Left ventricle myocardium inferior (tissue), 1 donor: ENCODE data around the gene SORCS3. TPM values are rescaled to one million over a fixed set of nuclear protein-coding genes. Genes with fewer than 3 reads are reported as not detected.

Experiments
- DNase-seq: peaks from one replicate; pipeline ENCODE4 v3.0.0-alpha.2; 2020
- H3K27ac ChIP-seq: fragments of 200-600 bp; replicated peaks from 2 replicates; pipeline ENCODE4 v1.8.0; 2021
- H3K27me3 ChIP-seq: fragments of 200-600 bp; 2 replicates; pipeline ENCODE4 v1.8.0; 2021; ENCODE audit warnings: low read depth
- H3K36me3 ChIP-seq: fragments of 200-600 bp; 2 replicates; pipeline ENCODE4 v1.8.0; 2021
- H3K4me1 ChIP-seq: fragments of 200-600 bp; 2 replicates; pipeline ENCODE4 v1.8.0; 2021
- H3K4me3 ChIP-seq: fragments of 200-600 bp; 2 replicates; pipeline ENCODE4 v1.8.0; 2021; ENCODE audit warnings: mild to moderate bottlenecking, moderate library complexity
- H3K9me3 ChIP-seq: fragments of 200-600 bp; replicated peaks from 2 replicates; pipeline ENCODE4 v1.8.0; 2021
- CTCF ChIP-seq: fragments of 200-600 bp; IDR thresholded peaks from 2 replicates; pipeline ENCODE4 v1.8.0; 2021; ENCODE audit warnings: antibody characterized with exemption, mild to moderate bottlenecking, borderline replicate concordance
- intact Hi-C: fragments of 100-400 bp; cut with micrococcal nuclease; formaldehyde crosslinking; loops from one replicate; pipeline ENCODE4 v1.11.0; 2022
- total RNA-seq: library from RNA; stranded (reverse); fragmentation: NEBNext Ultra II Directional; extraction: Animal tissue kit (Norgen Biotek cat#: 25700); gene quantifications from one replicate; pipeline ENCODE4 v1.2.1, GENCODE V29; 2021
- donor health status: DM: no; HTN: yes; CAD: no; lungs with severe emphysema.

The SORCS3 gene
- total RNA-seq, 1 donor from 2014 or later = 0.03 TPM

- H3K4me3 ChIP-seq = no peak overlapping the region
Observed at GRCh38 chr10:105183536-105183935, 542.4 kb downstream of the SORCS3 start.

GRCh38 chr10:105185161-105185560 lies 544.1 kb downstream of the SORCS3 start:
- no peaks in the 10 kb centered on the region for H3K27me3 ChIP-seq
- H3K4me3 ChIP-seq = no peak overlapping the region
- no peak for DNase-seq
- H3K27ac ChIP-seq = no peak overlapping the region
- intact Hi-C loops = no loop called here
- no peaks in the 10 kb centered on the region for H3K4me1 ChIP-seq
- H3K36me3 ChIP-seq = no peaks in the 10 kb centered on the region
- TF ChIP-seq CTCF = no peak
- no peaks in the 10 kb centered on the region for H3K9me3 ChIP-seq

More at GRCh38 chr10:105183536-105183935, 542.4 kb downstream of the SORCS3 start:
- Histone ChIP-seq H3K36me3 (no peaks in the 10 kb centered on the region), H3K9me3 (no peaks in the 10 kb centered on the region), H3K4me1 (no peaks in the 10 kb centered on the region), H3K27ac (no peak overlapping the region), H3K27me3 (no peaks in the 10 kb centered on the region)
- no peak for TF ChIP-seq CTCF
- intact Hi-C loops = no loop called here
- DNase-seq = no peak

- Histone ChIP-seq H3K4me3 (no peak overlapping the region), H3K4me1 (no peaks in the 10 kb centered on the region), H3K9me3 (no peaks in the 10 kb centered on the region), H3K36me3 (no peaks in the 10 kb centered on the region), H3K27me3 (no peaks in the 10 kb centered on the region), H3K27ac (no peak overlapping the region)
- DNase-seq = no peak
- intact Hi-C loops = no loop called here
- TF ChIP-seq CTCF = no peak
Observed at GRCh38 chr10:105187243-105187642, 546.2 kb downstream of the SORCS3 start.

- Histone ChIP-seq H3K9me3 (no peaks in the 10 kb centered on the region), H3K27me3 (no peaks in the 10 kb centered on the region), H3K4me3 (no peak overlapping the region), H3K36me3 (no peaks in the 10 kb centered on the region), H3K27ac (no peak overlapping the region), H3K4me1 (no peaks in the 10 kb centered on the region)
- intact Hi-C loops = no loop called here
- no peak for DNase-seq
- no peak for TF ChIP-seq CTCF
Observed at GRCh38 chr10:105188737-105189462, 547.8 kb downstream of the SORCS3 start.

GRCh38 chr10:105189463-105189800 lies 548.3 kb downstream of the SORCS3 start:
- no peak for TF ChIP-seq CTCF
- Histone ChIP-seq H3K4me1 (no peaks in the 10 kb centered on the region), H3K4me3 (no peak overlapping the region), H3K36me3 (no peaks in the 10 kb centered on the region), H3K9me3 (no peaks in the 10 kb centered on the region), H3K27me3 (no peaks in the 10 kb centered on the region), H3K27ac (no peak overlapping the region)
- intact Hi-C loops = no loop called here
- no peak for DNase-seq
